Smooth muscle cell (in vitro differentiated cells): ENCODE results near the gene MTFR1L. TPM values are rescaled to one million over a fixed set of nuclear protein-coding genes. Genes with fewer than 3 reads are reported as not detected.

ENCODE experiments used
- DNase-seq: peaks from one replicate; lab custom pipeline; 2025; ENCODE audit not compliant: unreplicated experiment; lab: John Stamatoyannopoulos, UW
- H2AFZ ChIP-seq: fragments of 200-600 bp; sonication (generic); 2 replicates; pipeline ENCODE4 v1.6.0; 2016; ENCODE audit warnings: antibody characterized with exemption, low read depth, mild to moderate bottlenecking
- H3F3A ChIP-seq: fragments of 200-600 bp; sonication (generic); 2 replicates; pipeline ENCODE4 v1.6.0; 2017; ENCODE audit warnings: antibody characterized with exemption, low read depth
- H3K27ac ChIP-seq: fragments of 200-600 bp; sonication (generic); 2 replicates; pipeline ENCODE4 v1.5.1; 2016; ENCODE audit warnings: low read depth, mild to moderate bottlenecking
- H3K27me3 ChIP-seq: fragments of 200-600 bp; sonication (generic); 2 replicates; pipeline ENCODE4 v1.6.1; 2016; ENCODE audit warnings: low read depth, mild to moderate bottlenecking
- H3K36me3 ChIP-seq: fragments of 200-600 bp; sonication (generic); 2 replicates; pipeline ENCODE4 v1.5.1; 2016; ENCODE audit warnings: low read depth
- H3K4me1 ChIP-seq: fragments of 200-600 bp; sonication (generic); 2 replicates; pipeline ENCODE4 v1.5.1; 2016; ENCODE audit warnings: low read depth
- H3K4me2 ChIP-seq: fragments of 200-600 bp; sonication (generic); 2 replicates; pipeline ENCODE4 v1.6.0; 2016; ENCODE audit warnings: mild to moderate bottlenecking
- H3K4me3 ChIP-seq: fragments of 200-600 bp; sonication (generic); 2 replicates; pipeline ENCODE4 v1.5.1; 2016; ENCODE audit warnings: mild to moderate bottlenecking
- H3K79me2 ChIP-seq: fragments of 200-600 bp; sonication (generic); 2 replicates; pipeline ENCODE4 v1.6.0; 2016; ENCODE audit warnings: low read depth, mild to moderate bottlenecking
- H3K9ac ChIP-seq: fragments of 200-600 bp; sonication (generic); 2 replicates; pipeline ENCODE4 v1.6.0; 2016; ENCODE audit warnings: low read depth
- H3K9me3 ChIP-seq: fragments of 200-600 bp; sonication (generic); replicated peaks from 2 replicates; pipeline ENCODE4 v1.5.1; 2016; ENCODE audit warnings: low read depth
- H4K20me1 ChIP-seq: fragments of 200-600 bp; sonication (generic); 2 replicates; pipeline ENCODE4 v1.6.0; 2016; ENCODE audit warnings: low read depth
- WGBS: methylation state at CpG from one replicate; pipeline ENCODE4 v1.1.7; 2016; ENCODE audit warnings: low lambda C conversion rate; 5-methylcytosine and 5-hydroxymethylcytosine counted together
- polyA plus RNA-seq: library from polyadenylated mRNA; unstranded; fragments of >200 nt; fragmentation: Nextera tagmentation; extraction: Ambion mirVana; gene quantifications from 2 replicates; pipeline ENCODE4 v1.2.1, GENCODE V29; 2016
- total RNA-seq: library from RNA; depleted of rRNA; stranded (reverse); fragments of >200 nt; gene quantifications from 2 replicates; pipeline ENCODE4 v1.2.3, GENCODE V29; 2014
- TF ChIP-seq, protein P1 (sequence below): fragments of 200-600 bp; sonication (generic); IDR thresholded peaks from 2 replicates; pipeline ENCODE4 v1.5.1; 2017; ENCODE audit warnings: borderline replicate concordance, mild to moderate bottlenecking, antibody characterized with exemption; ENCODE audit not compliant: insufficient read depth, poor library complexity, severe bottlenecking

Gene MTFR1L
- total and polyA plus RNA-seq, 2 experiments from 2014 or later, result 47.2 to 63.9 TPM

GRCh38 chr1:25779894-25780293 lies 39.9 kb upstream of the MTFR1L start:
- Histone ChIP-seq H3K9me3 (no peaks in the 10 kb centered on the region), H3K9ac (no peak overlapping the region), H3K27ac (no peak overlapping the region), H3K27me3 (no peaks in the 10 kb centered on the region), H3K4me2 (no peak overlapping the region), H2AFZ (no peak overlapping the region), H3K79me2 (no peaks in the 10 kb centered on the region), H3K4me1 (no peaks in the 10 kb centered on the region), H3F3A (no peaks in the 10 kb centered on the region), H4K20me1 (no peaks in the 10 kb centered on the region), H3K36me3 (no peaks in the 10 kb centered on the region), H3K4me3 (no peak overlapping the region)
- TF ChIP-seq, protein P1, sequence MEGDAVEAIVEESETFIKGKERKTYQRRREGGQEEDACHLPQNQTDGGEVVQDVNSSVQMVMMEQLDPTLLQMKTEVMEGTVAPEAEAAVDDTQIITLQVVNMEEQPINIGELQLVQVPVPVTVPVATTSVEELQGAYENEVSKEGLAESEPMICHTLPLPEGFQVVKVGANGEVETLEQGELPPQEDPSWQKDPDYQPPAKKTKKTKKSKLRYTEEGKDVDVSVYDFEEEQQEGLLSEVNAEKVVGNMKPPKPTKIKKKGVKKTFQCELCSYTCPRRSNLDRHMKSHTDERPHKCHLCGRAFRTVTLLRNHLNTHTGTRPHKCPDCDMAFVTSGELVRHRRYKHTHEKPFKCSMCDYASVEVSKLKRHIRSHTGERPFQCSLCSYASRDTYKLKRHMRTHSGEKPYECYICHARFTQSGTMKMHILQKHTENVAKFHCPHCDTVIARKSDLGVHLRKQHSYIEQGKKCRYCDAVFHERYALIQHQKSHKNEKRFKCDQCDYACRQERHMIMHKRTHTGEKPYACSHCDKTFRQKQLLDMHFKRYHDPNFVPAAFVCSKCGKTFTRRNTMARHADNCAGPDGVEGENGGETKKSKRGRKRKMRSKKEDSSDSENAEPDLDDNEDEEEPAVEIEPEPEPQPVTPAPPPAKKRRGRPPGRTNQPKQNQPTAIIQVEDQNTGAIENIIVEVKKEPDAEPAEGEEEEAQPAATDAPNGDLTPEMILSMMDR, result no peak
- 78% methylated on average over 4 of the region's 4 CpGs for WGBS
- no peak for DNase-seq

- TF ChIP-seq, protein P1, result no peak
- Histone ChIP-seq H3K36me3 (no peaks in the 10 kb centered on the region), H3K27me3 (no peaks in the 10 kb centered on the region), H3F3A (no peaks in the 10 kb centered on the region), H3K79me2 (no peaks in the 10 kb centered on the region), H3K9ac (no peak overlapping the region), H3K4me1 (no peaks in the 10 kb centered on the region), H3K27ac (no peak overlapping the region), H3K9me3 (no peaks in the 10 kb centered on the region), H4K20me1 (no peaks in the 10 kb centered on the region), H3K4me2 (no peak overlapping the region), H2AFZ (no peak overlapping the region), H3K4me3 (no peak overlapping the region)
- no peak for DNase-seq
- 77% methylated on average over 14 of the region's 14 CpGs for WGBS
Observed at GRCh38 chr1:25780318-25781129, 39.2 kb upstream of the MTFR1L start.

DNA sequence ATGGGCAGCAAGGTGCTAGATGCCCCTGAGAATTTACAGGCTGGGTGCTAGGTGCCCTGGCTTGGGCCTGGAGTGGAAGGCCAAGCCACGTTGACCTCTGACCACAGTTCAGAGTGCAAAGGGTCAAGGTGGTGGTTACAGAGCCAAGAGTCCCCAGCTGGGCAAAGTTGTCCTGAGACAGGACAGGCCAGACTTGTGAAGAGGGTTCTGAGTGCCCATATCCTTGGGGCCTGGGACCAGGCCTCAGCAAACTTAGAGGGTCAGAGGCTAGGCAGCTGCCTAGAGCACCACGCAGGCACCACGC lies 38.7 kb upstream of the MTFR1L start:
- WGBS, result 100% methylated on average over 3 of the region's 3 CpGs
- no peaks in the 10 kb centered on the region for H3F3A ChIP-seq
- no peaks in the 10 kb centered on the region for H3K79me2 ChIP-seq
- no peak overlapping the region for H3K9ac ChIP-seq
- no peak for DNase-seq
- no peak overlapping the region for H3K4me2 ChIP-seq
- no peak overlapping the region for H3K4me3 ChIP-seq
- H4K20me1 ChIP-seq, result no peaks in the 10 kb centered on the region
- H3K27me3 ChIP-seq, result no peaks in the 10 kb centered on the region
- no peaks in the 10 kb centered on the region for H3K36me3 ChIP-seq
- H3K27ac ChIP-seq, result no peak overlapping the region
- H2AFZ ChIP-seq, result no peak overlapping the region
- TF ChIP-seq, protein P1, result no peak
- H3K9me3 ChIP-seq, result no peaks in the 10 kb centered on the region
- no peaks in the 10 kb centered on the region for H3K4me1 ChIP-seq
